GM21723 (cell line): ENCODE results near the gene ERMN.
"Not testable (repeated sequence)": the region's sequence is repeated elsewhere in the genome, so short reads cannot be mapped to it uniquely, and the experiment has no call there.

Experiments
- ATAC-seq: cut with Tn5 transposase; IDR thresholded peaks from one replicate; pipeline ENCODE4 v1.9.1; 2021; ENCODE audit warnings: mild to moderate bottlenecking, moderate library complexity; ENCODE audit not compliant: unreplicated experiment

Gene ERMN

GRCh38 chr2:157325786-157326185 is at the start of gene ERMN:
ERMN (minus strand) TSS chr2:157325824; CDS start chr2:157325642, 182 bp downstream.
- ATAC-seq: no peak

GRCh38 chr2:157375384-157375783 is 49.8 kb upstream of the ERMN start:
- ATAC-seq: no peak

DNA sequence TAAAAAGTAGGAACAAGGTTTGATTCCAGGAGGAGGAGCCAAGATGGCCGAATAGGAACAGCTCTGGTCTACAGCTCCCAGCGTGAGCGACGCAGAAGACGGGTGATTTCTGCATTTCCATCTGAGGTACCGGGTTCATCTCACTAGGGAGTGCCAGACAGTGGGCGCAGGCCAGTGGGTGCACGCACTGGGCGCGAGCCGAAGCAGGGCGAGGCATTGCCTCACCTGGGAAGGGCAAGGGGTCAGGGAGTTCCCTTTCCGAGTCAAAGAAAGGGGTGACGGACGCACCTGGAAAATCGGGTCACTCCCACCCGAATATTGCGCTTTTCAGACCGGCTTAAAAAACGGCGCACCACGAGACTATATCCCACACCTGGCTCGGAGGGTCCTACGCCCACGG is 42.9 kb upstream of the ERMN start:
- not testable (repeated sequence) for ATAC-seq

GRCh38 chr2:157367704-157368103 is 42.1 kb upstream of the ERMN start:
- ATAC-seq: no peak

- ATAC-seq: peak; percentile 94
These were observed 38.8 kb upstream of the ERMN start for GRCh38 chr2:157364257-157364974.

DNA sequence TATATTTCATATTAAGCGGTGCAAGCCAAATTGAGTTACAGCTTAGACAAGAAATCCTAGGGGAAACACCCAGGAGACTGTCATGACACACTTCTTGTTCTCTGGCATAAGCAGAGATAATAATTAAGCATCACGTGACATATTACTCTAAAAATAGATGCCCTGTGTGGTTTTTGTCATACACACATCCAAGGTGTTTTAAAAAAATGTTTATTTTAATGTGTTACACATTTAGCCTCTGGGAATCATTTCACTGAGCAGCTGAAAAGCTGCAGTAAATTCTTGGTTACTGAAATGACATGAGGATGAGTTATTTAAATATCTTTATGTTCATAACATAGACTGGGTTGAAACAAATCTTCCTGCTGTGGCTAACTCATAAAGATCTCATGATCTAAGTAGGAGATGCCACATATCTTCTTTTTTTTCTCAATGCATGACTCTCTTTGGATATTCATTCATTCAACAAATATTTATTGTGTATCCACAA is 38.0 kb upstream of the ERMN start:
- peak; percentile 54 for ATAC-seq

- no peak for ATAC-seq
These were observed 37.0 kb upstream of the ERMN start for GRCh38 chr2:157362627-157363026.

DNA sequence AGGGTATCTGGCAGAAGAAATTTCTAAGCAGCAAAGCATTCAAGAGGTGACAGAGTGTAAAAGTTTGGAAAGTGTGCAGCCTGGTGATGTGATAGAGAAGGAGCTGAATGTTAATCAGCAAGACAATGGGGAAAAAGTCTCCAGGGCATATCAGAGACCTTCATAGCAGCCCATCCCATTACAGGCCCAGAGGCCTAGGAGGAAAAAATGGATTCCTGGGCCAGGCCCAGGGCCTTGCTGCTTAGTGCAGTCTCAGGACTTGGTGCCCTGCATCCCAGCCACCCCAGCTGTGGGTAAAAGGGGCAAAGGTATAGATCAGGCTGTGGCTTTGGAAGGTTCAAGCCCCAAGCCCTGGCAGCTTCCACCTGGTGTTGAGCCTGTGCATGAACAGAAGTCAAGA is 35.9 kb upstream of the ERMN start:
- ATAC-seq: no peak

GRCh38 chr2:157359628-157360027 is 34.0 kb upstream of the ERMN start:
- ATAC-seq: no peak

DNA sequence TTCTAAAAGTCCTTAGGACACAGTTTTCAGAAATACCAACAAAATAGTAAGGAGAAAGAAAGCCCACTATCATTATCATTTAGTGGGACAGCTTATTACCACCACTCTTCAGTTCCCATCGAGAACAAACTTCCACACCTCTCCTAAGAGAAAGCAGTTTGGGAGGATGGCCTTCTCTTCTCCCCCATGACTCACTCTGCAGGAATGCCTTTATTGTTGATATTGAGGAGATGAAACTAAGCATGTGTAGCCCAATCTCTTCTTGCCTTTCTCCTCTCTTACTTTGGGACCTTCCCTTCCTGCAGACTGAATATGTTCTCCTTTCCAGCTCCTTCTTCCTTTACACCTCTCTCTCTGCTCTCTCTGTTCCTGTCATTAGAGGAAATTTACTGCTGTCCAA is 30.0 kb upstream of the ERMN start:
- ATAC-seq: no peak

DNA sequence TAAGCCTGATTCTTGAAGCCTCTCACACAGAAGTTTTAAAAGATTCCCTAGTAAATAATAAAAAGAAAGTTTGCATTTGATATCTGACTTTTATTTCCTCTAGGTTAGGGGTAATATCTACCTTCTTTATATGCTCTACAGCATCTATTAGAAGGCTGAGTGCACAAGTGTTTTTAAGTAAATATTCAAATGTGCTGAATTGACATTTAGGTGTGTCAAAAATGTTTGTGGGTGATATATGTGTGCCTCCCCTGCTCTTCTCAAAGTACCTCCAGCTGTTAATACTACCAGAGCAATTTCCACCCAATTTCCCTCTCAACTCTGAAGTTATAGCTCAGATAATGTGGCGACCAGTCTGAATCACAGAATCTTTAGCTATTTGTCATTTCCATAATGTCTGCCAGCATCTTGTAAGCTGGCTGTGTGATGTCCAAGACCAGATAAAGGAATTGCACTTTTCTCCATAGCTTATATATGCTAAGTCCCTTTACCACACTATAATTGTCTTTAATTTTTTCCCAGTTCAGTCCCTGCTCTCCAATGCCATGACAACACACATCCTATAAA is 24.4 kb upstream of the ERMN start:
- ATAC-seq: no peak

GRCh38 chr2:157348291-157348921 is 22.8 kb upstream of the ERMN start:
- ATAC-seq: no peak

DNA sequence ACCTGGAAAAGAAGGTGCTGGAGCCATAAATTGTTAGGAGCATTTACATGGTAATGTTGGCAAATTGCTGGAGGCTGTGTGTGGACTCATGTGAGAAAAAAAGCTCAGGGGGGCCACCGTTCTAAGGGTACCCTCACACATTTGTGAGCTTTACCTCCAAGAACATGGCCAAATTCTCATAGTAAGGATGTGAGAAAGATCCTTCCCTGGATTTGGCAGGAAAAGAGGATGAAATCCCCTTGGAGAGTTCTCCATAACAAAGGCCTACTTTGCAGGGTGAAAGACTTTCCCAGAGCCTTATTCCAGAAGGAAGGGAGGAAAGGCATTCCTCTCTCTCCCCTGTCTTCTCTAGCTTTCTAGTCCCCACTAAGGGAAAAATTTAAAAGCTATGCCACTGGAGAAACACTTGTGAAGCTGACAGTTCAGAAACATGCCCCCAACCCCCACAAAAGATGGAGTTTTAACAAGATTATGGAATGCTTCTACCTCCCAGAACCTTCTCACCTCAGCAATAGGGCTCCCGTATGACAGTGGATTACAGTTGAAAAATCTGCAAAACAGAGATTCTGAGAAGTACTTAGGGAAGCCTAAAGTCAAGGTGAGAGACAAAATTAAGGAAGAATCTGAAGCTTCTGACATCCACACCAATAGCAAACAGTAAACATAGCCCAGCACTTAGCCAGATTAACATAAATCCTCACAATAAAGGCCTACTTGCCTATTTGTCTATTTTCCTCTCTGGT is 20.2 kb upstream of the ERMN start:
- ATAC-seq: no peak

GRCh38 chr2:157341381-157341780 is 15.8 kb upstream of the ERMN start:
- not testable (repeated sequence) for ATAC-seq

GRCh38 chr2:157339965-157340655 is 14.5 kb upstream of the ERMN start:
- no peak for ATAC-seq

DNA sequence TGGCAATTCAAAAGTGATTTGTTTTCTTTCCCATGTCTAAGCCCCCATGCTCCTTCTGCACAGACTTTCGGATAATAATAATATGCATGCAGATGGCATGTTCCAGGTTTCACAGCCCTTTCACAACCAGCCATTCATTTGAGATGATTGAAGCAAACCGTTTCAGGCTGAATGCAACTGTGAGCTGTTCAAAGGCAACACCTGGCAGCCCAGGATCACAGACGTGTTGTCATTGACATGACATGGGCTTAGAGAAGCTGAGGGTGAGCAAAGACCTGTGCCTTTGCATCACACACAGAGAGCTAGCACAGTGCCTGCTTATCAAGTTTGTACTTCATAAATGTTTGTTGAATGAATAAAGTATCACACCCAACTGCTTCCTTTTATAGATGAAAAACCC is 12.4 kb upstream of the ERMN start:
- no peak for ATAC-seq

- peak; percentile 67 for ATAC-seq
These were observed 10.8 kb upstream of the ERMN start for GRCh38 chr2:157336137-157337010.

- no peak for ATAC-seq
These were observed 9.2 kb upstream of the ERMN start for GRCh38 chr2:157334797-157335196.

- ATAC-seq: no peak
These were observed 8.7 kb upstream of the ERMN start for GRCh38 chr2:157334335-157334734.
